DND-41 (cell line): Measurements from ENCODE around the gene NFIB.

Source experiments
- ATAC-seq: fragments of 200-7000 bp; cut with Tn5 transposase; 3 replicates; pipeline ENCODE4 v1.9.1; 2021; ENCODE audit warnings: low read depth; ENCODE audit not compliant: insufficient read depth
- DNase-seq: peaks from one replicate; pipeline ENCODE4 v3.0.0-alpha.2; 2020
- H2AFZ ChIP-seq: 2 replicates; pipeline ENCODE4 v1.6.0; 2012; ENCODE audit warnings: low read depth, low read length
- H3K27ac ChIP-seq: 2 replicates; pipeline ENCODE4 v1.5.1; 2012; ENCODE audit warnings: low read length, inconsistent platforms
- H3K27me3 ChIP-seq: fragments of 200-600 bp; sonication (generic); 2 replicates; pipeline ENCODE4 v1.6.0; 2012; ENCODE audit warnings: low read length, mild to moderate bottlenecking, inconsistent platforms; ENCODE audit not compliant: insufficient read depth, poor library complexity
- H3K36me3 ChIP-seq: 2 replicates; pipeline ENCODE4 v1.5.1; 2012; ENCODE audit warnings: low read length, inconsistent platforms; ENCODE audit not compliant: insufficient read depth
- H3K4me1 ChIP-seq: 2 replicates; pipeline ENCODE4 v1.5.1; 2012; ENCODE audit warnings: mild to moderate bottlenecking, low read length; ENCODE audit not compliant: insufficient read depth
- H3K4me2 ChIP-seq: 2 replicates; pipeline ENCODE4 v1.6.0; 2012; ENCODE audit warnings: mild to moderate bottlenecking, moderate library complexity, low read length, inconsistent platforms; ENCODE audit not compliant: insufficient read depth
- H3K4me3 ChIP-seq, 2 experiments: fragments of 200-600 bp in 1 of 2; shearing (Covaris generic) in 1 of 2; 2 replicates each; pipeline ENCODE4 v1.5.1; 2012 to 2016; ENCODE audit warnings: inconsistent platforms in 2 of 2, low read length in 2 of 2, mild to moderate bottlenecking in 2 of 2, low read depth in 1 of 2, moderate library complexity in 1 of 2
- H3K79me2 ChIP-seq: 2 replicates; pipeline ENCODE4 v1.6.0; 2012; ENCODE audit warnings: low read length, inconsistent platforms; ENCODE audit not compliant: insufficient read depth
- H3K9ac ChIP-seq: 2 replicates; pipeline ENCODE4 v1.6.0; 2012; ENCODE audit warnings: low read depth, mild to moderate bottlenecking, inconsistent platforms, low read length, moderate library complexity
- H3K9me3 ChIP-seq: 2 replicates; pipeline ENCODE4 v1.5.1; 2012; ENCODE audit warnings: low read length, moderate library complexity, mild to moderate bottlenecking, inconsistent platforms; ENCODE audit not compliant: insufficient read depth, severe bottlenecking
- H4K20me1 ChIP-seq: 2 replicates; pipeline ENCODE4 v1.6.0; 2012; ENCODE audit warnings: low read length; ENCODE audit not compliant: insufficient read depth
- CTCF ChIP-seq: IDR thresholded peaks from 2 replicates; pipeline ENCODE4 v1.5.1; 2012; ENCODE audit warnings: borderline replicate concordance, low read length, moderate library complexity, mild to moderate bottlenecking; ENCODE audit not compliant: poor library complexity, severe bottlenecking; ENCODE audit errors: extremely low read depth
- EZH2 ChIP-seq: IDR thresholded peaks from 3 replicates; pipeline ENCODE4 v1.6.1; 2012; ENCODE audit warnings: borderline replicate concordance, low read depth, mild to moderate bottlenecking, moderate library complexity, low read length, inconsistent platforms; ENCODE audit not compliant: severe bottlenecking

The NFIB gene

GRCh38 chr9:14214065-14214684 is 99.8 kb downstream of the NFIB start:
- Histone ChIP-seq H3K36me3 (no peaks in the 10 kb centered on the region), H3K4me2 (no peak overlapping the region), H4K20me1 (no peaks in the 10 kb centered on the region), H3K27ac (no peak overlapping the region), H3K4me1 (no peaks in the 10 kb centered on the region), H3K9ac (no peak overlapping the region), H3K79me2 (no peaks in the 10 kb centered on the region), H3K9me3 (no peaks in the 10 kb centered on the region), H3K4me3 (no peak overlapping the region), H3K27me3 (no peaks in the 10 kb centered on the region), H2AFZ (no peak overlapping the region)
- ATAC-seq, result no peak
- no peak for DNase-seq
- TF ChIP-seq EZH2 (no peak), CTCF (no peak)

- no peaks in the 10 kb centered on the region for H3K79me2 ChIP-seq
- no peak overlapping the region for H3K27ac ChIP-seq
- ATAC-seq (no peak), DNase-seq (no peak)
- H3K9me3 ChIP-seq, result no peaks in the 10 kb centered on the region
- H3K4me2 ChIP-seq, result no peak overlapping the region
- H3K4me1 ChIP-seq, result no peaks in the 10 kb centered on the region
- no peaks in the 10 kb centered on the region for H3K36me3 ChIP-seq
- TF ChIP-seq CTCF, result no peak
- no peak for TF ChIP-seq EZH2
- H3K4me3 ChIP-seq, result no peak overlapping the region
- no peak overlapping the region for H2AFZ ChIP-seq
- H3K27me3 ChIP-seq, result no peaks in the 10 kb centered on the region
- H3K9ac ChIP-seq, result no peak overlapping the region
- no peaks in the 10 kb centered on the region for H4K20me1 ChIP-seq
Measured at GRCh38 chr9:14213504-14213903, 100.4 kb downstream of the NFIB start.

GRCh38 chr9:14212697-14213420 is 101.1 kb downstream of the NFIB start:
- Histone ChIP-seq H3K27ac (no peak overlapping the region), H3K79me2 (no peaks in the 10 kb centered on the region)
- DNase-seq, result no peak

More at GRCh38 chr9:14212697-14213420, 101.1 kb downstream of the NFIB start:
- Histone ChIP-seq H3K36me3 (no peaks in the 10 kb centered on the region), H3K9me3 (no peaks in the 10 kb centered on the region), H2AFZ (no peak overlapping the region), H4K20me1 (no peaks in the 10 kb centered on the region), H3K27me3 (no peaks in the 10 kb centered on the region), H3K4me3 (no peak overlapping the region), H3K4me1 (no peaks in the 10 kb centered on the region), H3K4me2 (no peak overlapping the region), H3K9ac (no peak overlapping the region)
- no peak for ATAC-seq
- no peak for TF ChIP-seq CTCF
- TF ChIP-seq EZH2, result no peak
